22Rv1 (cell line): Measurements from ENCODE around the gene ETS1.

Experiments
- H3K27ac ChIP-seq: fragments of 450-650 bp; 2 replicates; pipeline ENCODE4 v1.5.1; 2017
- CTCF ChIP-seq: fragments of 450-650 bp; IDR thresholded peaks from 2 replicates; pipeline ENCODE4 v1.5.1; 2017; ENCODE audit warnings: mild to moderate bottlenecking
- ZFX ChIP-seq: fragments of 450-650 bp; IDR thresholded peaks from 2 replicates; pipeline ENCODE4 v1.6.1; 2017; ENCODE audit warnings: antibody characterized with exemption, borderline replicate concordance

ETS1 gene

GRCh38 chr11:128608746-128609407, 21.5 kb upstream of the ETS1 start:
- no peak for TF ChIP-seq ZFX
- no peak for TF ChIP-seq CTCF
- no peak overlapping the region for H3K27ac ChIP-seq

DNA sequence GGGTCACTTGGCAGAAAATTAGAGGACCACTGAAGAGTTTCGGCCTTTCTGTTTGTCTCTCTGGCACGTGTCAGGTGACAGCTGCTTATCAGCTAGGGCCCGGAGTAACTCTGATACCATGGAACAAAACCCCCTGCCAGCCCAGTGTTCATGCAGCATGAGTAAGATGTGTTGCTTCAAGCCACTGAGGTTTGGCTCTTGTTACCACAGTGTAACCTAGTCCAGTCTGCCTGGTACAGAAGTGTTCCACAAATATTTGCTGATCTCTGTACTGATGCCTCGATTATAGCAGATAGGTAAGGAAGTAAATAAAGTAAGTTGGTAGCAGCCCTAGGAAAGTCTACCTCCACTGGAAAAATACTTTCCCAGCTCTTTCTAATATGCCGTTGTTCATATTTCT, 20.5 kb upstream of the ETS1 start:
- no peak overlapping the region for H3K27ac ChIP-seq
- no peak for TF ChIP-seq ZFX
- no peak for TF ChIP-seq CTCF

DNA sequence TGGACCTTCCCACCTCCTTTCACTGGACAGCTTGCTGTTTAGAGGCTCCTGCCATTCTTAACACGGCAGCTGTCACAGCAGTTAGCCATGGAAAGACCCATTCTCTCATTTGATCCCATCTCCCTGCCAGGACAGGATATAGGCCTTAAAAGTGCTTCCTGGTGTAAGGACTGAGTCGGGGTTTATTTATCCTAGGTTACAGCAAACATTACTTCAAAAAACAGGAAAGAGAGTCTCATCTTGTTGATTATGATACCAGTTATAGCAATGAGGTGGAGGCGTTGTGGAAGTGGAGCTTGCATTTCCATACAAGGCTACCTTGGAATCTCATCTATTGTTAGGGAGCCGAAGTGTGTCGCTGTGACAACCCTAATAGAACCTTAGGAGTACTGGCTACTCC, 17.4 kb upstream of the ETS1 start:
- TF ChIP-seq ZFX (no peak), CTCF (no peak)
- no peak overlapping the region for H3K27ac ChIP-seq

DNA sequence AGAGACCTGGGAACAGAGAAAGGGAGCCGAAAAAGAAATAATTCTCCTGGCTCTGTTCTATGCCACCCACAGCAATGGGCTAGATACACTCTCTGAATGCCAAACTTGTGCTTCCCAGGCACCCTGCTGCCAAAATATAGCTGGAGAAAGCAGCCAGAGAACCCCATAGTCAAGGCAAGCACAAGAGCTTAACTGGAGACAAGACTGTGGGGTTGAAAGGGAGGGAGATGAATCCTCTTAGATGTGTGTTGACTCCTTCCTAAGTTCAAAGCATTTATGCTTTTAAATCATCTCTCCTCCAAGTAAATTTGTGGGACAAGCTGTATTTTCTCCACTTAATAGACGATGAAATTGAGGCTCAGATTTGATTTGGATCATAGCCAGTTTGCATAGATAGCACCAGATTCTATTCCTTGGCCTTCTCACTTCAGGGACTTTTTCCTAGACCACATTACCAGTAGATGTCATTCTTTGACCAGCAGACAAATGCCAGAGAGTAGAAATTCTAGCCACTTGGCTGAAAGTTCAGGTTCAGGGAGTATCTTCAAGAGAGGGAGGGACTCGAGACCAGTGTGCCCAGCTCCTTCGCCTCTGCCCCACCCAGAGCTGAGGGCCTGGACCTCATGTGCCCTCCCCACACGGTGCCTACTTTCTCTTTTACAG, 16.5 kb upstream of the ETS1 start:
- H3K27ac ChIP-seq: no peak overlapping the region
- TF ChIP-seq ZFX: no peak
- no peak for TF ChIP-seq CTCF

DNA sequence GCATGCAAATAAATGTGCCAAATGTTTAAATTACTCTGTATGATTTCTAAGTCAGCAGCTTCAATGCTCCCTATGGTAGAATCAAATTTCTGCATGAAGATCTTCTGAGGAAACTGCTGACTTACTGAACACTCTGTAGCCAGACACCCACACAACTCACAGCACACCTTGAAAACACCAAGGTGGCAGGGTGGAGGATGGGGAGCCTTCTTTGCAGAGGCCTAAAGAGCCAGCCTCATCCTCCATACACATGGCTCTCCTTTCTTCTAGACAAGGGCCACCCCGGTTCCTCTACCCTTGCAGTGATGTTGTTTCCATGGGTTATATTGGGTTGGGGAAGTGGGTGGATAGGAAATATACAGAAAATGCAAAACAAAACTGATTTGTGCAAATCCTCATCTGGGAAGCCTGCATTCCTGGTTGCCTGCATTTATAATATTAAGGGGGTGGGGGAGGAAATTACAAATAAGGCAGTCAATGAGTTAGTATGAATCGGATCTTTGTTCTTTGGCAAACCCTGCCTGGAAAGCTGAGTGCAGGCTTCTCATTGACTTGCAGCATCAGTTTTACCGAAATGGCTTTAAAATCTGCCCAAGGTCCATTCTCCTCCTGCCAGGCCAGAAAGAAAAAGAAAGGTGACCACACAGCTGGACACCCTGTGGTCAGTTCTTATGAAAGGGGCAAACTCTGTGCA, 15.8 kb upstream of the ETS1 start:
- no peak overlapping the region for H3K27ac ChIP-seq
- TF ChIP-seq CTCF (no peak), ZFX (no peak)

DNA sequence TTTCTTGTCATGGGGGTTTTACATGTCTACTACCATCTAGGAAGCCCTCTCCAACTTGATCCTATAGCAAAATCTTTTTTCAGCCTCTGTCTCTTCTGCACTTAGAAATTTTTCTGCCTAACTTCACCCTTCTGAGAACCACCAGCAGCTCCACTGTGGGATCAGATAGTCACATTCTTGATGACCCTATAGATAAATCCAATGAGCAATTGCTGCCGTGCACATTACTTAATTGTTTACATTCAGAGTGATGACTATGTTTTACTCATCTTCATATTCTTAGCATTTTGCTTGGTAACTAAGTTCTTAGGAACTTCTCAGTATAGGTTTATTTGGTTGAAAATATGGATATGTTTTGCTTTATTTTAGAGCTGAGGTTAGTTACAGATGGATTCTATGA, 12.4 kb upstream of the ETS1 start:
- TF ChIP-seq ZFX (no peak), CTCF (no peak)
- H3K27ac ChIP-seq: no peak overlapping the region

GRCh38 chr11:128598506-128599150, 11.3 kb upstream of the ETS1 start:
- no peak overlapping the region for H3K27ac ChIP-seq
- TF ChIP-seq ZFX: no peak
- no peak for TF ChIP-seq CTCF
